Measurements from ENCODE around the gene MFSD12. TPM values are rescaled to one million over a fixed set of nuclear protein-coding genes. Genes with fewer than 3 reads are reported as not detected.

The MFSD12 gene
- total RNA-seq, 1 donor from 2014 or later, result 71.5 TPM

- H3K27ac Mint-ChIP-seq, result no peak overlapping the region
- no peak for TF ChIP-seq CTCF (IDR thresholded peaks at IDR 0.05; ENCODE audit: unreplicated experiment)
These were observed 33.1 kb downstream of the MFSD12 start for GRCh38 chr19:3524078-3524842.

GRCh38 chr19:3523361-3524077, 33.9 kb downstream of the MFSD12 start:
- no peak for DNase-seq (ENCODE audit: low spot score, unreplicated experiment)
- no peak for TF ChIP-seq CTCF (IDR thresholded peaks at IDR 0.05; ENCODE audit: unreplicated experiment)
- Mint-ChIP-seq H3K4me1 (ENCODE audit: low read depth) (peaks cover 1% of the 10 kb centered on the region), H3K27me3 (no peaks in the 10 kb centered on the region), H3K9me3 (ENCODE audit: low read depth) (no peaks in the 10 kb centered on the region), H3K4me3 (ENCODE audit: low read depth) (no peak overlapping the region), H3K36me3 (ENCODE audit: insufficient read depth) (peaks cover 8% of the 10 kb centered on the region), H3K27ac (no peak overlapping the region)

More at GRCh38 chr19:3524078-3524842, 33.1 kb downstream of the MFSD12 start:
- H3K4me1 Mint-ChIP-seq (ENCODE audit: low read depth), result peaks cover 1% of the 10 kb centered on the region
- no peak overlapping the region for H3K4me3 Mint-ChIP-seq (ENCODE audit: low read depth)
- DNase-seq (ENCODE audit: low spot score, unreplicated experiment), result no peak
- peaks cover 8% of the 10 kb centered on the region for H3K36me3 Mint-ChIP-seq (ENCODE audit: insufficient read depth)
- no peaks in the 10 kb centered on the region for H3K27me3 Mint-ChIP-seq
- no peaks in the 10 kb centered on the region for H3K9me3 Mint-ChIP-seq (ENCODE audit: low read depth)

GRCh38 chr19:3522421-3523360, 34.7 kb downstream of the MFSD12 start:
- no peak for DNase-seq (ENCODE audit: low spot score, unreplicated experiment)
- Mint-ChIP-seq H3K27ac (no peak overlapping the region), H3K27me3 (no peaks in the 10 kb centered on the region), H3K9me3 (ENCODE audit: low read depth) (no peaks in the 10 kb centered on the region), H3K36me3 (ENCODE audit: insufficient read depth) (peaks cover 8% of the 10 kb centered on the region), H3K4me3 (ENCODE audit: low read depth) (no peak overlapping the region), H3K4me1 (ENCODE audit: low read depth) (peaks cover 1% of the 10 kb centered on the region)
- TF ChIP-seq CTCF (IDR thresholded peaks at IDR 0.05; ENCODE audit: unreplicated experiment), result no peak

- H3K27ac Mint-ChIP-seq, result peak overlapping the region; percentile 42
- DNase-seq (ENCODE audit: low spot score, unreplicated experiment), result no peak
- no peak for TF ChIP-seq CTCF (IDR thresholded peaks at IDR 0.05; ENCODE audit: unreplicated experiment)
These were observed 36.3 kb downstream of the MFSD12 start for GRCh38 chr19:3521104-3521445.

More at GRCh38 chr19:3521104-3521445, 36.3 kb downstream of the MFSD12 start:
- Mint-ChIP-seq H3K4me3 (ENCODE audit: low read depth) (no peak overlapping the region), H3K27me3 (no peaks in the 10 kb centered on the region), H3K9me3 (ENCODE audit: low read depth) (no peaks in the 10 kb centered on the region), H3K36me3 (ENCODE audit: insufficient read depth) (peaks cover 6% of the 10 kb centered on the region), H3K4me1 (ENCODE audit: low read depth) (peaks cover 1% of the 10 kb centered on the region)

Data from progenitor cell of endocrine pancreas (in vitro differentiated cells).